Right atrium auricular region (tissue), 2 donors: ENCODE results near the gene PTTG1. TPM values are rescaled to one million over a fixed set of nuclear protein-coding genes. Genes with fewer than 3 reads are reported as not detected.

ENCODE experiments used
- DNase-seq: peaks from one replicate; pipeline ENCODE4 v3.0.0-alpha.2; 2019; ENCODE audit warnings: low spot score
- H3K27ac ChIP-seq, 2 donors: fragments of 200-600 bp; sonication (generic); 1 replicate in 1 of 2; 2 replicates in 1 of 2; pipeline ENCODE4 v1.5.1; 2016 to 2019
- H3K27me3 ChIP-seq, 2 donors: fragments of 200-600 bp; sonication (generic); one replicate each; pipeline versions ENCODE4 v1.5.1 to v1.6.0; 2017 to 2019
- H3K36me3 ChIP-seq: fragments of 200-600 bp; sonication (generic); one replicate; pipeline ENCODE4 v1.5.1; 2016
- H3K4me1 ChIP-seq, 2 donors: fragments of 200-600 bp; sonication (generic); one replicate each; pipeline versions ENCODE4 v1.5.1 to v1.6.0; 2017 to 2019
- H3K4me3 ChIP-seq, 2 donors: fragments of 200-600 bp; sonication (generic); 1 replicate in 1 of 2; 2 replicates in 1 of 2; pipeline ENCODE4 v1.5.1; 2017 to 2019; ENCODE audit warnings: mild to moderate bottlenecking in 1 of 2, moderate library complexity in 1 of 2
- H3K9me3 ChIP-seq, 2 donors: fragments of 200-600 bp; sonication (generic); one replicate each; pipeline ENCODE4 v1.5.1; 2019
- total RNA-seq, 2 donors: library from RNA; depleted of rRNA; stranded (reverse); fragments of >200 nt; gene quantifications; one replicate each; pipeline ENCODE4 v1.1.0, GENCODE V29; 2016
- TF ChIP-seq, protein P1 (sequence below), 2 donors: fragments of 200-600 bp; sonication (generic); IDR thresholded peaks; one replicate each; pipeline ENCODE4 v1.5.1; 2019; ENCODE audit warnings: antibody characterized with exemption in 2 of 2

Gene PTTG1
- total RNA-seq, 2 donors from 2014 or later = 4.0 to 5.9 TPM

DNA sequence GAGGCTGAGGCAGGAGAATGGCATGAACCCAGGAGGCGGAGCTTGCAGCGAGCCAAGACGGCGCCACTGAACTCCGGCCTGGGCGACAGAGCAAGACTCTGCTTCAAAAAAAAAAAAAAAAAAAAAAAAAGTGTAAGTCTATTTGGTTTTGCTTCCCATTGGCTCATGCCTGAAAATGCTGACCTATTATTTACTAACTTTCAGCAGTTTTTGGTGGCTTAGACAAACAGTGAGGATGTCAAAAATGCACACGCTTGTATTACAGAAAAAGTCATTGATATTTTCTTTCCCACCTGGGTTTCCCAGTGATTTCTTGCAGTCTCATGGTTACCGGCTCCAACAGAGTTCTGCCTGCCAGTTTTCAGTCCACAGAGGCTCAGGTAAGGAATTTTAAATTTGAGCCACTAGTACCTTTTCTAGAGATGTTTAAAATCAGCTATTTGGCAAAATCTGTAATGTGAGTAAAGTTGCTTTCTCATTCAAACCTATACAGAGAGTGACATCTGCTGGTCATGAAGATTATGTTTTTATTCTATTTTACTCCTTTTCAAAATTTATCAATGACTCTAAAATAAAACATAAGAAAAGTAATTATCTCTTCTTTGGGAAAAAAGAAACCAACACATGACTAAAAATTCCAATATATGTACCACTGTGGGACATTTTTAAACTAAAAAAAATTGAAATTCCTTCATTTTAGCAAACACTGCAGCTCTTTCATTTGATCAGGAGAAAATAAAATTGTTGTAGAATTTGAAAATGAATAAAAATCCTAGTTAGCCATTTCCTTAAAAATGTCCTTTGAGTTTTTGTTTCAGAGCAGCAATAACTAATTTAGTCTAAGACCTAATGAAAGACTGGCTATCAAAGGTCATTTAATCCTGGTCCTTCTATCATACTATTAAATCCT, 30.6 kb upstream of the PTTG1 start:
- Histone ChIP-seq H3K4me3 (no peak overlapping the region), H3K27me3 (no peaks in the 10 kb centered on the region), H3K36me3 (no peaks in the 10 kb centered on the region), H3K4me1 (peaks cover 0 to 6% of the 10 kb centered on the region in 2 donors), H3K27ac (no peak overlapping the region), H3K9me3 (peaks cover 0 to 10% of the 10 kb centered on the region in 2 donors)
- no peak for DNase-seq
- TF ChIP-seq, protein P1, sequence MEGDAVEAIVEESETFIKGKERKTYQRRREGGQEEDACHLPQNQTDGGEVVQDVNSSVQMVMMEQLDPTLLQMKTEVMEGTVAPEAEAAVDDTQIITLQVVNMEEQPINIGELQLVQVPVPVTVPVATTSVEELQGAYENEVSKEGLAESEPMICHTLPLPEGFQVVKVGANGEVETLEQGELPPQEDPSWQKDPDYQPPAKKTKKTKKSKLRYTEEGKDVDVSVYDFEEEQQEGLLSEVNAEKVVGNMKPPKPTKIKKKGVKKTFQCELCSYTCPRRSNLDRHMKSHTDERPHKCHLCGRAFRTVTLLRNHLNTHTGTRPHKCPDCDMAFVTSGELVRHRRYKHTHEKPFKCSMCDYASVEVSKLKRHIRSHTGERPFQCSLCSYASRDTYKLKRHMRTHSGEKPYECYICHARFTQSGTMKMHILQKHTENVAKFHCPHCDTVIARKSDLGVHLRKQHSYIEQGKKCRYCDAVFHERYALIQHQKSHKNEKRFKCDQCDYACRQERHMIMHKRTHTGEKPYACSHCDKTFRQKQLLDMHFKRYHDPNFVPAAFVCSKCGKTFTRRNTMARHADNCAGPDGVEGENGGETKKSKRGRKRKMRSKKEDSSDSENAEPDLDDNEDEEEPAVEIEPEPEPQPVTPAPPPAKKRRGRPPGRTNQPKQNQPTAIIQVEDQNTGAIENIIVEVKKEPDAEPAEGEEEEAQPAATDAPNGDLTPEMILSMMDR (IDR thresholded peaks at IDR 0.05) = peak; percentile 31 to 69

DNA sequence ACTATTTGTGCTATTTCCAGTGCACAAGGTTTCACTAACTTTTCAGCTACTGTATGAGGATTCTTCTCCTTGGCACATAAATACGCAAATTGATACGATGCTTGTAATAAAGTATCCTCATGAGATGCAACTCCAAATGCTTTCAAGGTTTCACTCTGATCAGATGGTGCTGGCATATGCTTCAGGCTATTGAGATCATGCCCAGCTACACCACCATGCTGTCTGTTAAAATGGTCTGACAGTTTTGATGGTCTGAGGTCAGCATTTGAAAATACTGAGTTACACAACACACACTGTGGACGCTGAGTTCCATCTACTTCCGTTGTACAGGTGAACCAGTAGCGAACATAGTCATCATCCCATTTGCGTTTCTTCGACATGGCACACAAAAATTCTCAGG, 26.5 kb upstream of the PTTG1 start:
- Histone ChIP-seq H3K4me1 (peaks cover 0 to 26% of the 10 kb centered on the region in 2 donors), H3K4me3 (no peak overlapping the region), H3K27ac (no peak overlapping the region), H3K36me3 (no peaks in the 10 kb centered on the region), H3K9me3 (no peaks in the 10 kb centered on the region), H3K27me3 (no peaks in the 10 kb centered on the region)
- TF ChIP-seq, protein P1 (IDR thresholded peaks at IDR 0.05) = no peak
- DNase-seq = no peak

GRCh38 chr5:160397492-160397891, 24.2 kb upstream of the PTTG1 start:
- Histone ChIP-seq H3K27ac (no peak overlapping the region), H3K27me3 (no peaks in the 10 kb centered on the region), H3K9me3 (no peaks in the 10 kb centered on the region), H3K36me3 (peaks cover 10% of the 10 kb centered on the region), H3K4me1 (peaks cover 0 to 31% of the 10 kb centered on the region in 2 donors), H3K4me3 (no peak overlapping the region)
- no peak for DNase-seq
- TF ChIP-seq, protein P1 (IDR thresholded peaks at IDR 0.05) = no peak

GRCh38 chr5:160398806-160399205, 22.8 kb upstream of the PTTG1 start:
- peaks cover 23% of the 10 kb centered on the region for H3K36me3 ChIP-seq
- peak overlapping the region; percentile 73 to 84 for H3K4me3 ChIP-seq
- no peaks in the 10 kb centered on the region for H3K9me3 ChIP-seq
- H3K27me3 ChIP-seq = no peaks in the 10 kb centered on the region
- DNase-seq = no peak
- TF ChIP-seq, protein P1 (IDR thresholded peaks at IDR 0.05) = no peak
- peak overlapping the region in 1 of 2 donors; percentile 87 for H3K27ac ChIP-seq
- peaks cover 0 to 30% of the 10 kb centered on the region in 2 donors for H3K4me1 ChIP-seq

- TF ChIP-seq, protein P1 (IDR thresholded peaks at IDR 0.05) = peak in 1 of 2 donors; percentile 14
- Histone ChIP-seq H3K36me3 (peaks cover 32% of the 10 kb centered on the region), H3K27ac (peak within 1 kb of the TSS; percentile 87 to 93), H3K27me3 (no peaks in the 10 kb centered on the region), H3K4me1 (peaks cover 0 to 24% of the 10 kb centered on the region in 2 donors), H3K9me3 (no peaks in the 10 kb centered on the region), H3K4me3 (peak within 1 kb of the TSS; percentile 73 to 84)
- peak; percentile 87 for DNase-seq
Observed at GRCh38 chr5:160399402-160400353, 22.0 kb upstream of the PTTG1 start, which contains the start of gene FAM200C. Gene FAM200C, minus strand, starts transcription at chr5:160400054. Its CDS starts 4,564 bp downstream, at chr5:160395490.
